ENCODE data around the gene PET117.

GRCh38 chr20:18180815-18181214 lies 43.2 kb downstream of the PET117 start:
- TF ChIP-seq CTCF (IDR thresholded peaks at IDR 0.05) = no peak
- no peak for TF ChIP-seq ZFX (IDR thresholded peaks at IDR 0.05; ENCODE audit: borderline replicate concordance)

Measured in 22Rv1 (cell line).